ENCODE measurements around the gene KRT5. TPM values are rescaled to one million over a fixed set of nuclear protein-coding genes. Genes with fewer than 3 reads are reported as not detected.

The KRT5 gene
- total and polyA plus RNA-seq, 2 donors, result 31.2 to 55.4 TPM

DNA sequence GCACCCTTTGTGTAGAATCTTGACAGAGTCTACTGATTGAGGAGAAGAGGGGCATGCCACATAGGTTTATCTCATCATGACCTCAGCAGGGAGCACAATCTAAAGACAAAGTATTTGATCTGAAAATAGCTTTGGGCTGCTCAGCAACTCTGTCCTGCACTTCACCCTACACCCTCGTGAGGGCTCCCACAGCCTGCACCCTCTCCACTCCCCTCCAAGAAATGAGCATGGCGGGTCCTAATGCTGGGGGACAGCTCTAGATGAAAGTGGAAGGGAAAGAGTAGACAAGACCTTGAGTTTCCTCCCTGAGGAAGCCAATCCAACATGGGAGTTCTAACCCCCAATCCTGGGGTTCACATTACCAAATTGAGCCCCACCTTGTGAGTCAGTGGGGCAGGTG lies 10.7 kb upstream of the KRT5 start:
- 93% methylated on average over 2 of the region's 2 CpGs for WGBS
- Histone ChIP-seq H3K27ac (ENCODE audit: low read depth) (no peak overlapping the region), H3K4me3 (ENCODE audit: low read depth, low read length) (no peak overlapping the region)

DNA sequence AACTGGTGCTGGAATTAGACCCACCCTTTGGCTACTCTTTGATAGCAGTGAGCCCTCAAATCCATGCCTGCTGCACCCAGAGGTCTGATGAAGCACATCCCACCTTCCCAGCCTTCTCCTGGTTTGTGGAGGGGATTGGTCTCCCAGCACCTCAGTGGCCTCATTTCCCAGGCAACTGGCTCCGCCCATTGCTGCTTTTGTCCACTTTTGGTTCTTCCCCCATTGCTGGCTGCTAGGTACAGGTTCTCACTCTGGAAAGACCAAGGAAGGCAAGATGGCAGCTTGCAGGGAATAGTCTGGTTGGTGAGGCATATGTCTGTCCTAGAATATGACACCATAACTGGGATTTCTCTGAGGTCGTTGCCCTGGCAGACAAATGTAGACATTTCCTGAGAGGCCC lies 10.2 kb upstream of the KRT5 start:
- H3K4me3 ChIP-seq (ENCODE audit: low read depth, low read length), result no peak overlapping the region
- 70% methylated on average over 2 of the region's 2 CpGs for WGBS
- H3K4me1 ChIP-seq (ENCODE audit: insufficient read depth), result no peaks in the 10 kb centered on the region
- no peaks in the 10 kb centered on the region for H3K36me3 ChIP-seq (ENCODE audit: insufficient read depth)
- DNase-seq (ENCODE audit: extremely low spot score), result no peak
- no peak overlapping the region for H3K27ac ChIP-seq (ENCODE audit: low read depth)

More for the DNA sequence above, 10.7 kb upstream of the KRT5 start:
- no peak for DNase-seq (ENCODE audit: extremely low spot score)
- H3K4me1 ChIP-seq (ENCODE audit: insufficient read depth), result no peaks in the 10 kb centered on the region
- H3K36me3 ChIP-seq (ENCODE audit: insufficient read depth), result no peaks in the 10 kb centered on the region

DNA sequence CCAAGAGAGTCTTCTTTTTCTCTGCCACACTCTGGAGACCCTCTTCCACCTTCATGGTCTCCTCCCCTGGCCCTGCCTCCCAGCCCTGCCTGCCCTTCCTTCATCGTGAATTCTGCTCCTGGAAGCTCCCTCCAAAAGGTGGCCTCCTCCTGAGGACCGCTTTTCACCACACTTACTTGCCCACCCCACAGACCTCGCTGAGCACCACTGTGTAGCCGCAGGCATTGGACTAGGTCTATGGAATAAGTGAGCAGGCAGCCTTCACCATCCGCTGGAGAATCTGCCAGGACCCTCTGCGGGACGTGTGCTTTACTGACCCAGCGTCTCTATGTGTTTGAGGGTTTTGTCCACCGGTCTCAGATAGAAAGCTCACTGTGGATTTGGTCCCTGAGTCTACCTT lies 9.7 kb upstream of the KRT5 start:
- Histone ChIP-seq H3K4me1 (ENCODE audit: insufficient read depth) (no peaks in the 10 kb centered on the region), H3K27ac (ENCODE audit: low read depth) (no peak overlapping the region), H3K4me3 (ENCODE audit: low read depth, low read length) (no peak overlapping the region), H3K36me3 (ENCODE audit: insufficient read depth) (no peaks in the 10 kb centered on the region)
- 97% methylated on average over 9 of the region's 9 CpGs for WGBS
- DNase-seq (ENCODE audit: extremely low spot score), result no peak

DNA sequence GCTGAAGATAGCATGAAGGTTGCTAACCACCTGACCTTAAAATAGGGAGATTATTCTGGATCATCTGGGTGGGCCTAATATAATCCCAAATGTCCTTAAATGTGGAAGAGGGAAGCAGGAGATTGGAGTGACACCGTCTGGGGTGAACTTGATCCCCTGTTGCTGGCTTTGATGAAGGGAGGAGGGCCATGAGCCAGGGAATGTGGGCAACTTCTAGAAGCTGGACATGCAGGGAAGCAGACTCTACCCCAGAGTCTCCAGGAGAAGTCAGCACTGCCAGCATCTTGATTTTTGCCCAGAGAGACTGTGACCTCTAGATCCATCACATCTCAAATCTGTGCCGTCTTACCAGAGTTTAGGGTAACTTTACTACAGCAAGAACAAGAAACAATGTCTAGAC lies 9.2 kb upstream of the KRT5 start:
- no peaks in the 10 kb centered on the region for H3K4me1 ChIP-seq (ENCODE audit: insufficient read depth)
- no peaks in the 10 kb centered on the region for H3K36me3 ChIP-seq (ENCODE audit: insufficient read depth)
- H3K27ac ChIP-seq (ENCODE audit: low read depth), result no peak overlapping the region
- WGBS, result 96% methylated on average over 2 of the region's 2 CpGs
- DNase-seq (ENCODE audit: extremely low spot score), result no peak
- H3K4me3 ChIP-seq (ENCODE audit: low read depth, low read length), result no peak overlapping the region

DNA sequence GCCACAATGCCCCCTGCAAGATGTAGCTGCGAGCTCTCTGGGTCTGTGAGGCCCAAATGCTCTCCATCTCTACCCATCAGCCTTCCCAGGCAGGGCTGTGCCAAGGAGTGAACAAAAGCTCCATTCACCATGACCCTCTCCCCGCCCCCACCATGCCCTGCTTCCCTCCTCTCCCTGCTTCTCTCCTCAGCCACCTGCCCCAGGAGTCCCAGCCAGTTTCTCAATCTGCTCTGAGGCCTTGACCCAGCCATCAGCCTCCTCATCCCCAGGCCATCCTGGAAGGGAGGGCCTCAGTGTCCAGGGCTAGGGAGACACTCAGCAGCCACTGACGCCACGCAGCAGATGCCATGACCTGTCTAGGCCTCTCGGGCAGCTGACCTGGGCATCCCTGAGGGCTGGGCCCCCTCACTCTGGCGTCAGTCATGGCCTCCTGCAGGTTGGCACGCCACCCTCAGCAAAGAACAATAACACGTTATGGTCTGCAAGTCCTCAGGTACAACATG lies 8.5 kb upstream of the KRT5 start:
- no peak overlapping the region for H3K4me3 ChIP-seq (ENCODE audit: low read depth, low read length)
- WGBS, result 91% methylated on average over 8 of the region's 8 CpGs
- H3K36me3 ChIP-seq (ENCODE audit: insufficient read depth), result no peaks in the 10 kb centered on the region
- H3K4me1 ChIP-seq (ENCODE audit: insufficient read depth), result no peaks in the 10 kb centered on the region
- H3K27ac ChIP-seq (ENCODE audit: low read depth), result no peak overlapping the region
- no peak for DNase-seq (ENCODE audit: extremely low spot score)

DNA sequence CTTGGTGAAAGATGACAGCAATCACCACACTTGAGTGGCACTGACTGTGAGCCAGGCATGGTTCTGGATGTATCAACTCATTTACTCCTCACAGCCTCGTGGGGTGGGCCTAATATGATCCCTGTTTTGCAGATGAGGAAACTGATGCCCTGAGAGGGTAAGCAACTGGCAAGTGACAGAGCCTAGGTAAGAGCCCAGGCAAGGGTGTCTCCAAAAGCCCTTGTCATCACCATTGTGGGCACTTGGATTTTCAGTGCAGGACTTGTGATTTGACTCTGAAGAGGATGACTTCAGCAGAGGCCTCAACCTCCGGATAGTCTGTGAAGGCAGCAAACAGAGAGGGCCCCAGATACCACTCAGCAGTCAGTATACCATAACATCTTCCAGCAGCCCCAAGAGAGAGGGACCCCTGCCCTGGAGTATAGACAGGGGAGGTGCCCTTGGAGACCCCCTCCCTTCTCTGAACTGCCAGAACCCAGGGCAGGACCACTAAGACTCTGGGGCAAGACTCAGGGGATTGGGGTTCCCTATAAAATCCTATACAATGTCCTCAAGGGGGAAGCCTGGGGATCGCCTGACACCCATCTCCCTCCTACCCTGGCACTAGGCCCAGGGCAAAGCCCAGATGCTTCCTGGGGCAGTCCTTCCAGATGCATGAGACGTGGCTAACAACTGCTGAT lies 7.1 kb upstream of the KRT5 start:
- no peak overlapping the region for H3K27ac ChIP-seq (ENCODE audit: low read depth)
- 87% methylated on average over 4 of the region's 4 CpGs for WGBS
- no peak for DNase-seq (ENCODE audit: extremely low spot score)
- no peak overlapping the region for H3K4me3 ChIP-seq (ENCODE audit: low read depth, low read length)
- H3K36me3 ChIP-seq (ENCODE audit: insufficient read depth), result no peaks in the 10 kb centered on the region
- no peaks in the 10 kb centered on the region for H3K4me1 ChIP-seq (ENCODE audit: insufficient read depth)

DNA sequence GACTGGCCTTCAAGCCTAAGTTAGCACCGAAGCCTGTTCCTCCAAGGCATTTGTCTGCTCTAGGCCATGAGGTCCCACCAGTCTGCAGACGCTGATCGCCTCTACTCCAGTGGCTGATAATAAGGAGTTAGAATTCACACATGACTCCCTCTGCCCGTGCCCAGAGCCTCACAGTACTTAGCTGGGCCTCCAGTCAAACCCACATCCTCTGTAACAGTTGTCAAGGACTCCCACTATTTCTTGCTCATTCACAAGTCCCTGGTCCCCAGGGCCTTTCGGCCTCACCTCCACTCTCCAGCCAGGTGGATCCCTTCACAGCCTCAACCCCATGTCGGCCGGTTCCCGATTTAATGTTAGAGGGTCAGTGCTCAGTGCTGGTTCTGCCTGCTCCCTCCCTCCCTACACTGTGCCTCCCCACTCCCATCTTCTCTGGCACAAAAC lies 6.3 kb upstream of the KRT5 start:
- no peak for DNase-seq (ENCODE audit: extremely low spot score)

DNA sequence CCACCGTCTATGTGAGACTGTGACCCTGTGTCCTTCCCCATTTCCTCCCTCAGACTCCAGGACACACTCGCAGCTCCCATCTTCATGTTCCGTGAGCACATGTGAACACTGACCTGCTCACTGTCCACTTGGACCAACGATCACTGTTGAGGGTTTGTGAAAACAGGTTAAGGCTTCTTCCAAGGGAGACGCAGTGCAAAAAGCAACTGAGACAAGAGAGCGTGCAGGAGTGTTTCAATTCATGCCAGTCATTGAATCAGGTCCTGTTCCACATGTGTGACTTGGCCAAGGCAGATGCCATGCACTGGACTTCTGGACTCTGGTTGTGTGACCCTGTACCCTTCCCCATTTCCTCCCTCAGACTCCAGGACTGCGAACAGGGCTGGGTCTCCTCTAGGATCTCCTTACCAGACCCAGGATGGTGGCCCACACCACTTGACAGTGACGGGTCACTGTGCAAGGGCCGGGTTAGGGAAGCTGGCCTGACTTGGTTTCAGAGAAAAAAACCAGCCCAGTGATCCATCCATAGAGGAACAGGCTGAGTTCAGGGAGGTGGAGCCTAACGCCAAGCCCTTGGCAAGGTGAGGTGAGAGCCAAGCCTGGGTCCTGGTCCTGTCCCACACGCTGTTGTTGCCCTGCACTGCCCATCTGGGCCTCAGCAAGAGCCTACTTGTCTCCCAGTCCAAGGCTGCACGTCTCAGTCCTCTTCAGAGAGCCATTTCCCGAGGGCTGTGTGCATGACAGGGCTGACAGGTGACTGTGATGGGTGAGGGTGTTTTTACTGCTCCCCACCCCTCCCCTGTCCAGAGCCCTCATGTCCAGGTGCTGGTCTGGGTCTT lies 5.7 kb upstream of the KRT5 start:
- no peak overlapping the region for H3K27ac ChIP-seq (ENCODE audit: low read depth)
- 87% methylated on average over 13 of the region's 13 CpGs for WGBS

More for the DNA sequence above, 6.3 kb upstream of the KRT5 start:
- Histone ChIP-seq H3K27ac (ENCODE audit: low read depth) (no peak overlapping the region), H3K4me1 (ENCODE audit: insufficient read depth) (no peaks in the 10 kb centered on the region), H3K36me3 (ENCODE audit: insufficient read depth) (no peaks in the 10 kb centered on the region), H3K4me3 (ENCODE audit: low read depth, low read length) (no peak overlapping the region)
- 84% methylated on average over 8 of the region's 8 CpGs for WGBS

DNA sequence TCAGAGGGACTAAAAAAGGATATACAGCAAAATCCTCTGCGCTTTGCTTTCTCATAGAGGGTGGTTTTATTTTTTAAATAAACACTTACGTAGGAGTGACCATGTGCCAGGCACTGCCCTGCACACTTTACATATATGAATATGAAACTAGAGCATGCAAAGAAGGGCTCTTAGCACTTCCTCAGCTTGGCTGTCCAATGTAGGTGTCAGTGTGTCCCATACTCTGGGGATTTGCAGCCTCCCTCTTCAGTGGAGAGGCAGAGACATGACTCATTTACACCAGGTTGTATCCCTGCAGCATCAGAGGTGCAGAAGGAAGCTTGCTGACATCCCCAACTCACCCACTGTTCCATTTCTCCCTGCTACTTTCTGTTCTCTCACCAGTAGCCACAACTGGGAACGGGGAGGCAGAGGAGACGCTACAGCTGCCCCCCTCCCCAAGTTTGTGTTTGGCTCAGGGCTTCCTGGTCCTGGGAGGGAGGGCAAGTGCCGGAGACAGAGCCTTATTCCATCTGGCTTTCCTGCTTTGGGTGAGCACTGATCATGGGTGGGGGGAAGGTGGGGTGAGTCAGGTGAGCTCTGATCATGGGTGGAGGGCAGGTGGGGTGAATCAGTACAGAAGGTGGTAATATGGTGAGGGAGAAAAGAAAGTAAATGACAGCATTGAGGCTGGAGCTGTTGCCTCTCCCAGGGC lies 4.9 kb upstream of the KRT5 start:
- no peaks in the 10 kb centered on the region for H3K36me3 ChIP-seq (ENCODE audit: insufficient read depth)
- H3K4me3 ChIP-seq (ENCODE audit: low read depth, low read length), result no peak overlapping the region
- no peaks in the 10 kb centered on the region for H3K4me1 ChIP-seq (ENCODE audit: insufficient read depth)
- no peak overlapping the region for H3K27ac ChIP-seq (ENCODE audit: low read depth)
- 71% methylated on average over 5 of the region's 5 CpGs for WGBS
- no peak for DNase-seq (ENCODE audit: extremely low spot score)

More for the DNA sequence above, 5.7 kb upstream of the KRT5 start:
- H3K4me3 ChIP-seq (ENCODE audit: low read depth, low read length), result no peak overlapping the region
- H3K36me3 ChIP-seq (ENCODE audit: insufficient read depth), result no peaks in the 10 kb centered on the region
- H3K4me1 ChIP-seq (ENCODE audit: insufficient read depth), result no peaks in the 10 kb centered on the region
- no peak for DNase-seq (ENCODE audit: extremely low spot score)

DNA sequence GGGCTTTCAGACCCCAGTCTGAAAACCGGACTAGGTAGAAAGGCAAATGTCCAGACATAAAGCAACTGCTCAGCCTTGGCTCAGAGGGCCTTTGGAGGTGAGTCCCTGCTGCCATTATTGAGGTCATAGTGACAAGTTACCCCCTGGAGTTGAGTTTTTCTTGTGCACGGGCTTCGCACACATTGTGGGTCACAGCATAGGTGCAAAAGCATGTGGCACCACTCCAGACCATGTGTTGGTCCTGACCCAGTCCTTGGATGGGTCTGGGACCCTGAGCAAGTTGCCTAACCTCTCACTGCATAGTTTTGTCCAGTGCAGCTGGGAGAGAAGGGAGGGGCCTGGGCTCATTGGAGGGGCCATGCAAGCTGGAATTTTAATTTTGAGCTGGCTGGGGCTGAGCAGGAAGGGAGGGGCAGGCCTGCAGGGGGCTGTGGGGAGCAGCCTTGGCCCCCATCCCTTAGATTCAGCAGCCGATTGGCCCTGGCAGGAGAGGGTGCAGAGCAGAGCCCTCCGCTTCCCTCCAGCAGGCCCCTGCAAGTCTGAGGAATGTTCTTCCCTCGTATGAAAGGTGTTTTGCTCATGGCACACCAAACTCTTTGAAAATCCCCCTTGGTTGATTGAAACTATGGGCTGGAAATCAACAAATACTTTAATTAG lies 4.2 kb upstream of the KRT5 start:
- no peak for DNase-seq (ENCODE audit: extremely low spot score)
- no peaks in the 10 kb centered on the region for H3K36me3 ChIP-seq (ENCODE audit: insufficient read depth)
- H3K4me3 ChIP-seq (ENCODE audit: low read depth, low read length), result no peak overlapping the region
- no peak overlapping the region for H3K27ac ChIP-seq (ENCODE audit: low read depth)
- 71% methylated on average over 6 of the region's 6 CpGs for WGBS
- H3K4me1 ChIP-seq (ENCODE audit: insufficient read depth), result no peaks in the 10 kb centered on the region

DNA sequence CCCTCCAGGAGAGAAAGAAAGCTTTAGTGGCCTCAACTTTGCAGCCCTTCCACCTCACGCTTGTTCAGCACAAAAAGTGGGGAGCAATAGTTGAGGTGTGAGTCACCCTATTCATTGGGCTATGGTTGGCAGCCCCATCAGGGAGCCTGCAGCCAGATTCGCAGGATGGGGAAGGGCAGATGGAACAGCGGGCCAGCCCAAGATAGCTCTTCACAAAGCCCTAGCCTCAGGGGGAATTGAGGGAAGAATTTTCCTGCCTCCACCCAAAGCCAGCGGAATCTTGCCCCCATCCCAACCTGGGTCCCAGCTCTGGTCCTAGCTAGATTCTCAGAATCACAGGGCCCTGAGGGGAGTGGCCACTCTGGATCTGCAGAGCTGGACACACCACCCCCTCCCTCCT lies 3.6 kb upstream of the KRT5 start:
- WGBS, result 92% methylated on average over 4 of the region's 4 CpGs
- H3K27ac ChIP-seq (ENCODE audit: low read depth), result no peak overlapping the region
- H3K4me1 ChIP-seq (ENCODE audit: insufficient read depth), result no peaks in the 10 kb centered on the region
- DNase-seq (ENCODE audit: extremely low spot score), result no peak
- no peak overlapping the region for H3K4me3 ChIP-seq (ENCODE audit: low read depth, low read length)
- no peaks in the 10 kb centered on the region for H3K36me3 ChIP-seq (ENCODE audit: insufficient read depth)

DNA sequence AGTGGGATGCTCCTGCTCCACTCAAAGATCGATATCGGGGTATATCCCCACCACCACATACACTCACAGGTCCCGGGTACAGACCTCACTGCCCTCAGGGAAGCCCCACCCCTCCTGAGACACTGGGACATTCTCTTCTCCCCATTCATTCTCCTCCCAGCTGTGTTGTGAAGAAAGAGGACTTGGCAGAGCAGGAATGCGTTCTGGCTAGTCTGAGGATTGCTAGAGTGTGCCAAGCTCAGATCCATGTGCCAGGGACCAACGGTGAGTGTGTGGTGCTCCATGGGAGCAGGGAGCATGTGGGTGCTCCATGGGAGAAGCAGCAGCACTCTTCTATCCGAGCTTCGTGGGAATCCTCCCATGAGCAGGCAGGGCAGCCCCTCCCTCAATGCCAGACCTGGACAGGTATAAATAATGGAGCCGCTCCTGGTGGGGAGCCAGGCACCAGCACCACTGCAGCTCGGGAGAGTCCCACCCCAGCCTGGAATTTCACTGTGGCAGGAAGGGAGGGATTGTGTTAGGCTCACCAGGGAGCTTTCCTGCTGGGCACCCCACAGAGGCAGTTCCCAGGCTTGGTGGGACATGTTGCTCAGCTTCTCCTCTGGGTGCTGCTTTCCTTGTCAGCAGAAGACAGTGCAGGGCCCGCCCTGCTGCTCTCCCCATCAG lies 2.3 kb upstream of the KRT5 start:
- H3K27ac ChIP-seq (ENCODE audit: low read depth), result no peak overlapping the region
- DNase-seq (ENCODE audit: extremely low spot score), result no peak
- WGBS, result 76% methylated on average over 10 of the region's 10 CpGs
- H3K4me1 ChIP-seq (ENCODE audit: insufficient read depth), result no peaks in the 10 kb centered on the region
- no peak overlapping the region for H3K4me3 ChIP-seq (ENCODE audit: low read depth, low read length)
- no peaks in the 10 kb centered on the region for H3K36me3 ChIP-seq (ENCODE audit: insufficient read depth)

Measured in urinary bladder (tissue), 4 donors.